A549 (cell line): ENCODE data around the gene MAP4K2. TPM values are rescaled to one million over a fixed set of nuclear protein-coding genes. Genes with fewer than 3 reads are reported as not detected.

Experiments
- ATAC-seq, 2 experiments: fragments of 200-7000 bp in 1 of 2; fragments of >200 bp in 1 of 2; cut with Nextera tagmentation in 1 of 2; cut with Tn5 transposase in 1 of 2; 3 replicates each; pipeline versions ENCODE4 v1.8.0 to v1.9.1; 2018 to 2020; ENCODE audit warnings: mild to moderate bottlenecking in 1 of 2, moderate library complexity in 1 of 2
- CTCF ChIA-PET: fragments of 300-600 bp; sonication (Branson Sonifier 250); formaldehyde crosslinking; extraction: SDS; loops from one replicate; lab custom pipeline; 2021; ENCODE audit warnings: antibody characterized with exemption, inconsistent platforms; lab: Yijun Ruan, JAX
- POLR2A ChIA-PET: fragments of 350-600 bp; formaldehyde crosslinking; extraction: SDS; loops from one replicate; lab custom pipeline; 2021; ENCODE audit warnings: antibody characterized with exemption, inconsistent platforms; lab: Yijun Ruan, JAX
- DNase-seq, 2 experiments: peaks; one replicate each; pipeline versions ENCODE4 v3.0.0 to v3.0.0-alpha.2; 2011 to 2016; ENCODE audit warnings: low read depth in 1 of 2, low spot score in 1 of 2
- FAIRE-seq: peaks from 2 replicates; lab custom pipeline; 2011; peaks lifted over from hg19 to GRCh38; lab: Jason Lieb, UNC
- H3K27ac ChIP-seq, 2 experiments: fragments of >200 bp; sonication (Bioruptor Twin); formaldehyde crosslinking; 3 replicates each; pipeline ENCODE4 v1.5.1; 2016 to 2017
- H3K4me1 ChIP-seq: fragments of >200 bp; sonication (Bioruptor Twin); formaldehyde crosslinking; 3 replicates; pipeline ENCODE4 v1.6.1; 2016
- H3K4me2 ChIP-seq: fragments of >200 bp; sonication (Bioruptor Twin); formaldehyde crosslinking; 3 replicates; pipeline ENCODE4 v1.6.1; 2016
- H3K4me3 ChIP-seq: fragments of >200 bp; sonication (Bioruptor Twin); formaldehyde crosslinking; 3 replicates; pipeline ENCODE4 v1.5.1; 2016
- H3K9me3 ChIP-seq: fragments of >200 bp; sonication (Bioruptor Twin); formaldehyde crosslinking; 3 replicates; pipeline ENCODE4 v1.6.1; 2016
- ATOH8 ChIP-seq: fragments of 250-450 bp; sonication (Bioruptor Pico); IDR thresholded peaks from 2 replicates; pipeline ENCODE4 v1.5.0; 2020; ENCODE audit warnings: low read depth, mild to moderate bottlenecking, moderate library complexity
- BCL3 ChIP-seq: fragments of >200 bp; sonication (Bioruptor Twin); formaldehyde crosslinking; IDR thresholded peaks from 3 replicates; pipeline ENCODE4 v1.6.1; 2016
- CBX2 ChIP-seq: fragments of 200-600 bp; sonication (generic); IDR thresholded peaks from 2 replicates; pipeline ENCODE4 v1.6.1; 2016; ENCODE audit warnings: low read depth, mild to moderate bottlenecking, borderline replicate concordance
- CEBPB ChIP-seq, 2 experiments: fragments of >200 bp in 1 of 2; sonication (Bioruptor Twin) in 1 of 2; formaldehyde crosslinking in 1 of 2; IDR thresholded peaks; 2 replicates each; pipeline ENCODE4 v1.6.1; 2012 to 2016
- CHD2 ChIP-seq: fragments of 150-350 bp; IDR thresholded peaks from 2 replicates; pipeline ENCODE4 v1.6.1; 2014; ENCODE audit warnings: low read length; ENCODE audit not compliant: partially characterized antibody
- EHF ChIP-seq: fragments of 250-450 bp; sonication (Bioruptor Pico); IDR thresholded peaks from 2 replicates; pipeline ENCODE4 v1.5.0; 2020; ENCODE audit warnings: mild to moderate bottlenecking
- EHMT2 ChIP-seq: fragments of 200-600 bp; sonication (generic); IDR thresholded peaks from 2 replicates; pipeline ENCODE4 v1.6.1; 2016; ENCODE audit warnings: antibody characterized with exemption, low read depth, mild to moderate bottlenecking, moderate library complexity
- ELK1 ChIP-seq: fragments of 150-350 bp; IDR thresholded peaks from 2 replicates; pipeline ENCODE4 v1.6.1; 2014; ENCODE audit warnings: low read depth, mild to moderate bottlenecking, low read length
- EP300 ChIP-seq, 2 experiments: fragments of >200 bp; sonication (Bioruptor Twin); formaldehyde crosslinking; IDR thresholded peaks; 2 replicates in 1 of 2; 3 replicates in 1 of 2; pipeline ENCODE4 v1.6.1; 2016 to 2017
- ESRRA ChIP-seq: fragments of 150-350 bp; IDR thresholded peaks from 2 replicates; pipeline ENCODE4 v1.6.1; 2014; ENCODE audit warnings: mild to moderate bottlenecking, low read length, borderline replicate concordance
- GATA3 ChIP-seq: IDR thresholded peaks from 2 replicates; pipeline ENCODE4 v1.6.1; 2012; ENCODE audit warnings: borderline replicate concordance
- HEYL ChIP-seq: fragments of 250-450 bp; sonication (Bioruptor Pico); IDR thresholded peaks from 2 replicates; pipeline ENCODE4 v1.8.0; 2021; ENCODE audit warnings: mild to moderate bottlenecking, moderate library complexity
- HOXB13 ChIP-seq: fragments of 250-450 bp; sonication (Bioruptor Pico); IDR thresholded peaks from 2 replicates; pipeline ENCODE4 v1.5.0; 2020; ENCODE audit warnings: low read depth, mild to moderate bottlenecking, moderate library complexity
- HOXB5 ChIP-seq: fragments of 250-450 bp; sonication (Bioruptor Pico); IDR thresholded peaks from 2 replicates; pipeline ENCODE4 v1.5.0; 2020; ENCODE audit warnings: mild to moderate bottlenecking, moderate library complexity
- JUNB ChIP-seq: fragments of >200 bp; sonication (Bioruptor Twin); formaldehyde crosslinking; IDR thresholded peaks from 2 replicates; pipeline ENCODE4 v1.6.1; 2016
- KDM1A ChIP-seq: fragments of 200-600 bp; sonication (generic); IDR thresholded peaks from 2 replicates; pipeline ENCODE4 v1.6.1; 2016; ENCODE audit warnings: low read depth, mild to moderate bottlenecking
- KDM5A ChIP-seq: fragments of 200-600 bp; sonication (generic); IDR thresholded peaks from 2 replicates; pipeline ENCODE4 v1.6.1; 2016; ENCODE audit warnings: antibody characterized with exemption, mild to moderate bottlenecking
- MAFK ChIP-seq: fragments of 450-650 bp; IDR thresholded peaks from 2 replicates; pipeline ENCODE4 v1.6.1; 2014; ENCODE audit not compliant: partially characterized antibody
- MAX ChIP-seq: IDR thresholded peaks from 2 replicates; pipeline ENCODE4 v1.6.1; 2012
- NFE2L2 ChIP-seq: fragments of 150-350 bp; conservative IDR thresholded peaks from 2 replicates; pipeline ENCODE4 v1.6.1; 2014; ENCODE audit warnings: low read length
- POLR2A ChIP-seq: IDR thresholded peaks from 2 replicates; pipeline ENCODE4 v1.6.1; 2012; ENCODE audit warnings: mild to moderate bottlenecking, low read length
- POLR2AphosphoS2 ChIP-seq: conservative IDR thresholded peaks from 2 replicates; pipeline ENCODE4 v1.6.1; 2012; ENCODE audit warnings: low read length, improper control_type of control experiment, inconsistent platforms
- RCOR1 ChIP-seq: fragments of 150-350 bp; IDR thresholded peaks from 2 replicates; pipeline ENCODE4 v1.6.1; 2014; ENCODE audit warnings: antibody characterized with exemption, low read length, low read depth
- RFX5 ChIP-seq: fragments of 450-650 bp; IDR thresholded peaks from 2 replicates; pipeline ENCODE4 v1.7.1; 2014; ENCODE audit warnings: antibody characterized with exemption, mild to moderate bottlenecking, moderate library complexity
- RNF2 ChIP-seq: fragments of 200-600 bp; sonication (generic); IDR thresholded peaks from 2 replicates; pipeline ENCODE4 v1.6.1; 2016; ENCODE audit warnings: low read depth, mild to moderate bottlenecking, antibody characterized with exemption, moderate library complexity, borderline replicate concordance
- USF2 ChIP-seq: fragments of 450-650 bp; IDR thresholded peaks from 2 replicates; pipeline ENCODE4 v1.6.1; 2014; ENCODE audit warnings: antibody characterized with exemption
- ZC3H11A ChIP-seq: fragments of 450-650 bp; IDR thresholded peaks from 2 replicates; pipeline ENCODE4 v1.6.1; 2014; ENCODE audit warnings: antibody characterized with exemption, mild to moderate bottlenecking
- ZNF302 ChIP-seq: fragments of 250-450 bp; sonication (Bioruptor Pico); IDR thresholded peaks from 2 replicates; pipeline ENCODE4 v1.9.0; 2021; ENCODE audit warnings: inconsistent platforms, mild to moderate bottlenecking, moderate library complexity
- WGBS: methylation state at CpG from one replicate; pipeline ENCODE4 v1.1.6; 2017; ENCODE audit errors: missing lambda C conversion rate; 5-methylcytosine and 5-hydroxymethylcytosine counted together
- polyA plus RNA-seq, 4 experiments: library from polyadenylated mRNA; depleted of rRNA in 3 of 4; stranded (reverse); fragments of >200 nt; fragmentation: RNase III in 1 of 4; extraction: RNeasy Plus Mini Kit Qiagen cat#74134 plus additional on column Dnase treatment in 1 of 4; gene quantifications; 2 replicates in 3 of 4; 3 replicates in 1 of 4; pipeline ENCODE4 v1.2.3, GENCODE V29; 2011 to 2017

Gene MAP4K2
- polyA plus RNA-seq, 2 of the 4 experiments (the other 2 are of a cell fraction), result 9.4 to 9.9 TPM

GRCh38 chr11:64832467-64833197, 29.6 kb upstream of the MAP4K2 start:
- Histone ChIP-seq H3K4me3 (no peak overlapping the region), H3K27ac (no peak overlapping the region), H3K9me3 (no peaks in the 10 kb centered on the region), H3K4me1 (peaks cover 17% of the 10 kb centered on the region), H3K4me2 (no peak overlapping the region)
- 92% methylated on average over 16 of the region's 21 CpGs for WGBS
- CTCF ChIA-PET, result interaction anchor here (0.6 to 39.4 kb wide), 4 partner anchors 14 to 179 kb away, joined by 3 to 1607 read pairs (median 38); partner anchors contain the start of genes CDC42BPG and EHD1
- DNase-seq (no peak), FAIRE-seq (no peak), ATAC-seq (no peak)
- TF ChIP-seq ATOH8 (CRISPR knock-in tag), result no peak
- no peak for TF ChIP-seq POLR2AphosphoS2
- no peak for TF ChIP-seq EHMT2
- TF ChIP-seq HOXB5, result no peak
- no peak for TF ChIP-seq CEBPB (IDR thresholded peaks at IDR 0.05)
- TF ChIP-seq RNF2, result no peak
- TF ChIP-seq POLR2A, result no peak
- no peak for TF ChIP-seq CHD2
- TF ChIP-seq KDM1A, result no peak
- POLR2A ChIA-PET, result no interaction called here

GRCh38 chr11:64831411-64831891, 28.4 kb upstream of the MAP4K2 start:
- CTCF ChIA-PET, result interaction anchor here (2.4 to 39.4 kb wide), 3 partner anchors 12 to 56 kb away, joined by 12 to 1607 read pairs (median 13); partner anchors contain the start of genes CDC42BPG and EHD1
- no peaks in the 10 kb centered on the region for H3K9me3 ChIP-seq
- H3K4me3 ChIP-seq, result no peak overlapping the region
- peaks cover 17% of the 10 kb centered on the region for H3K4me1 ChIP-seq
- WGBS, result 91% methylated on average over 20 of the region's 24 CpGs
- no peak overlapping the region for H3K27ac ChIP-seq
- FAIRE-seq, result no peak
- TF ChIP-seq HOXB5, result no peak
- TF ChIP-seq ESRRA, result no peak
- no peak for TF ChIP-seq CBX2
- TF ChIP-seq USF2, result no peak
- no peak for TF ChIP-seq JUNB
- no peak for TF ChIP-seq EP300 (IDR thresholded peaks at IDR 0.05)
- POLR2A ChIA-PET, result no interaction called here
- H3K4me2 ChIP-seq, result no peak overlapping the region
- no peak for DNase-seq
- no peak for ATAC-seq

GRCh38 chr11:64829536-64830251, 26.7 kb upstream of the MAP4K2 start:
- FAIRE-seq (no peak), ATAC-seq (no peak)
- CTCF ChIA-PET, result interaction anchor here (1.8 to 3.1 kb wide), 3 partner anchors 14 to 65 kb away, joined by 8 to 13 read pairs (median 12); partner anchors contain the start of gene CDC42BPG
- TF ChIP-seq RFX5 (no peak), KDM5A (no peak), JUNB (no peak), ELK1 (no peak), NFE2L2 (no peak), HOXB13 (CRISPR knock-in tag) (no peak), MAFK (no peak), ZC3H11A (no peak), RCOR1 (no peak), ZNF302 (CRISPR knock-in tag) (no peak), BCL3 (no peak), MAX (no peak), CEBPB (IDR thresholded peaks at IDR 0.05) (no peak), HEYL (CRISPR knock-in tag) (no peak), GATA3 (no peak), CHD2 (no peak), EHF (CRISPR knock-in tag) (no peak)
- TF ChIP-seq, all 56 proteins: peak for 0
- DNase-seq, result no peak
- POLR2A ChIA-PET, result no interaction called here
- Histone ChIP-seq H3K4me1 (peaks cover 1% of the 10 kb centered on the region), H3K9me3 (no peaks in the 10 kb centered on the region), H3K4me3 (no peak overlapping the region), H3K4me2 (no peak overlapping the region), H3K27ac (no peak overlapping the region)
- WGBS, result 84% methylated on average over 28 of the region's 43 CpGs
